NCI-H1417 treated with DMSO at 0.1 percent for 48 hours (cell line): ENCODE results near the gene LBHD2.

ENCODE experiments used
- DNase-seq: peaks from one replicate; lab custom pipeline; 2025; lab: John Stamatoyannopoulos, UW

Gene LBHD2

GRCh38 chr14:103121121-103121845 lies 37.3 kb downstream of the LBHD2 start:
- DNase-seq, result no peak

GRCh38 chr14:103121846-103122584 lies 38.0 kb downstream of the LBHD2 start:
- DNase-seq, result peak; percentile 94

GRCh38 chr14:103122585-103122946 lies 38.6 kb downstream of the LBHD2 start:
- no peak for DNase-seq

- DNase-seq, result no peak
Measured at GRCh38 chr14:103122947-103123633, 39.1 kb downstream of the LBHD2 start, which contains the start of gene TNFAIP2. TSS of gene TNFAIP2 (plus strand) at chr14:103123461. CDS start at chr14:103126458, 2,997 bp downstream.

- no peak for DNase-seq
Measured at GRCh38 chr14:103123634-103124500, 39.9 kb downstream of the LBHD2 start.

- DNase-seq, result no peak
Measured at GRCh38 chr14:103124501-103125001, 40.5 kb downstream of the LBHD2 start.

GRCh38 chr14:103125098-103126070 lies 41.4 kb downstream of the LBHD2 start:
- no peak for DNase-seq

GRCh38 chr14:103126088-103126872 lies 42.3 kb downstream of the LBHD2 start:
- DNase-seq, result no peak

GRCh38 chr14:103126873-103127304 lies 42.9 kb downstream of the LBHD2 start:
- no peak for DNase-seq

- DNase-seq, result no peak
Measured at GRCh38 chr14:103127356-103127755, 43.3 kb downstream of the LBHD2 start.

GRCh38 chr14:103127861-103128598 lies 44.0 kb downstream of the LBHD2 start:
- DNase-seq, result no peak

GRCh38 chr14:103128631-103129300 lies 44.8 kb downstream of the LBHD2 start:
- DNase-seq, result no peak

- DNase-seq, result no peak
Measured at GRCh38 chr14:103129301-103130016, 45.4 kb downstream of the LBHD2 start.

GRCh38 chr14:103130017-103130764 lies 46.2 kb downstream of the LBHD2 start:
- DNase-seq, result no peak

GRCh38 chr14:103130965-103131364 lies 47.0 kb downstream of the LBHD2 start:
- DNase-seq, result no peak

- no peak for DNase-seq
Measured at GRCh38 chr14:103131580-103131979, 47.6 kb downstream of the LBHD2 start.
